DMS79 treated with DMSO at 0.1 percent for 48 hours (cell line): ENCODE data around the gene TOM1L1.
"Not testable (repeated sequence)": the region's sequence is repeated elsewhere in the genome, so short reads cannot be mapped to it uniquely, and the experiment has no call there.

Experiments
- DNase-seq: peaks from one replicate; lab custom pipeline; 2025; lab: John Stamatoyannopoulos, UW

TOM1L1 gene

GRCh38 chr17:54900457-54901229 lies at the start of gene TOM1L1:
Gene TOM1L1, plus strand, starts transcription at chr17:54900852. Its CDS starts 14 bp downstream, at chr17:54900866.
- peak; percentile 40 for DNase-seq

GRCh38 chr17:54859187-54859586 lies 41.5 kb upstream of the TOM1L1 start:
- DNase-seq = no peak

- no peak for DNase-seq
Measured at GRCh38 chr17:54860617-54861470, 39.8 kb upstream of the TOM1L1 start.

GRCh38 chr17:54861471-54861983 lies 39.1 kb upstream of the TOM1L1 start:
- no peak for DNase-seq

GRCh38 chr17:54863176-54863575 lies 37.5 kb upstream of the TOM1L1 start:
- no peak for DNase-seq

- DNase-seq = no peak
Measured at GRCh38 chr17:54864070-54864469, 36.6 kb upstream of the TOM1L1 start.

- peak; percentile 2 for DNase-seq
Measured at GRCh38 chr17:54864636-54865356, 35.9 kb upstream of the TOM1L1 start.

GRCh38 chr17:54867634-54868033 lies 33.0 kb upstream of the TOM1L1 start:
- DNase-seq = no peak

- DNase-seq = no peak
Measured at GRCh38 chr17:54870671-54871175, 29.9 kb upstream of the TOM1L1 start.

- not testable (repeated sequence) for DNase-seq
Measured at GRCh38 chr17:54875906-54876305, 24.7 kb upstream of the TOM1L1 start.

- no peak for DNase-seq
Measured at GRCh38 chr17:54876656-54877195, 23.9 kb upstream of the TOM1L1 start.

GRCh38 chr17:54881255-54881972 lies 19.2 kb upstream of the TOM1L1 start:
- no peak for DNase-seq

- no peak for DNase-seq
Measured at GRCh38 chr17:54882371-54882770, 18.3 kb upstream of the TOM1L1 start.

GRCh38 chr17:54882950-54883349 lies 17.7 kb upstream of the TOM1L1 start:
- no peak for DNase-seq

GRCh38 chr17:54883939-54884338 lies 16.7 kb upstream of the TOM1L1 start:
- DNase-seq = no peak

GRCh38 chr17:54887787-54888186 lies 12.9 kb upstream of the TOM1L1 start:
- no peak for DNase-seq

- DNase-seq = no peak
Measured at GRCh38 chr17:54888254-54888653, 12.4 kb upstream of the TOM1L1 start.

GRCh38 chr17:54888981-54889380 lies 11.7 kb upstream of the TOM1L1 start:
- no peak for DNase-seq

GRCh38 chr17:54891176-54891821 lies 9.4 kb upstream of the TOM1L1 start:
- DNase-seq = no peak

- DNase-seq = no peak
Measured at GRCh38 chr17:54892360-54892759, 8.3 kb upstream of the TOM1L1 start.

GRCh38 chr17:54898576-54898975 lies 2.1 kb upstream of the TOM1L1 start:
- no peak for DNase-seq
